Neural progenitor cell (in vitro differentiated cells): ENCODE measurements around the gene IFT172. TPM values are rescaled to one million over a fixed set of nuclear protein-coding genes. Genes with fewer than 3 reads are reported as not detected.

Source experiments
- DNase-seq: peaks from one replicate; pipeline ENCODE4 v3.0.0-alpha.2; 2016; ENCODE audit warnings: low spot score
- H2AFZ ChIP-seq: fragments of 200-600 bp; sonication (generic); replicated peaks from 2 replicates; pipeline ENCODE4 v1.6.1; 2016; ENCODE audit warnings: antibody characterized with exemption
- H3F3A ChIP-seq: fragments of 200-600 bp; sonication (generic); 2 replicates; pipeline ENCODE4 v1.6.1; 2016; ENCODE audit warnings: antibody characterized with exemption, low read depth
- H3K27ac ChIP-seq: fragments of 200-600 bp; sonication (generic); 2 replicates; pipeline ENCODE4 v1.5.1; 2016; ENCODE audit warnings: mild to moderate bottlenecking
- H3K27me3 ChIP-seq: fragments of 200-600 bp; sonication (generic); 2 replicates; pipeline ENCODE4 v1.6.1; 2016; ENCODE audit warnings: mild to moderate bottlenecking, moderate library complexity
- H3K36me3 ChIP-seq: fragments of 200-600 bp; sonication (generic); 2 replicates; pipeline ENCODE4 v1.5.1; 2016
- H3K4me1 ChIP-seq: fragments of 200-600 bp; sonication (generic); 2 replicates; pipeline ENCODE4 v1.6.1; 2016; ENCODE audit warnings: mixed run types
- H3K4me2 ChIP-seq: fragments of 200-600 bp; sonication (generic); 2 replicates; pipeline ENCODE4 v1.6.1; 2016
- H3K4me3 ChIP-seq: fragments of 200-600 bp; sonication (generic); 2 replicates; pipeline ENCODE4 v1.5.1; 2016
- H3K79me2 ChIP-seq: fragments of 200-600 bp; sonication (generic); 2 replicates; pipeline ENCODE4 v1.6.1; 2016; ENCODE audit warnings: low read depth
- H3K9ac ChIP-seq: fragments of 200-600 bp; sonication (generic); 2 replicates; pipeline ENCODE4 v1.6.1; 2016
- H3K9me3 ChIP-seq: fragments of 200-600 bp; sonication (generic); 2 replicates; pipeline ENCODE4 v1.5.1; 2016; ENCODE audit warnings: low read depth
- H4K20me1 ChIP-seq: fragments of 200-600 bp; sonication (generic); 2 replicates; pipeline ENCODE4 v1.6.1; 2016; ENCODE audit warnings: low read depth
- H3K27ac Mint-ChIP-seq: 3 replicates; pipeline ENCODE4 v1.8.0; 2021; ENCODE audit warnings: mixed read lengths
- H3K27me3 Mint-ChIP-seq: 2 replicates; pipeline ENCODE4 v1.8.0; 2022; ENCODE audit warnings: low read depth, mild to moderate bottlenecking, inconsistent platforms, moderate library complexity, mixed read lengths; ENCODE audit not compliant: insufficient read depth
- H3K36me3 Mint-ChIP-seq: 3 replicates; pipeline ENCODE4 v1.8.0; 2021; ENCODE audit warnings: mixed read lengths
- H3K4me1 Mint-ChIP-seq: 3 replicates; pipeline ENCODE4 v1.8.0; 2021; ENCODE audit warnings: mixed read lengths
- H3K4me3 Mint-ChIP-seq: 3 replicates; pipeline ENCODE4 v1.8.0; 2021; ENCODE audit warnings: mild to moderate bottlenecking, moderate library complexity, mixed read lengths
- H3K9me3 Mint-ChIP-seq: 3 replicates; pipeline ENCODE4 v1.8.0; 2020; ENCODE audit warnings: mixed read lengths
- CTCF ChIP-seq: fragments of 200-600 bp; sonication (generic); IDR thresholded peaks from 2 replicates; pipeline ENCODE4 v1.5.1; 2017; ENCODE audit warnings: antibody characterized with exemption, mild to moderate bottlenecking
- EZH2 ChIP-seq: fragments of 200-600 bp; sonication (generic); IDR thresholded peaks from 2 replicates; pipeline ENCODE4 v1.6.1; 2017; ENCODE audit warnings: antibody characterized with exemption, mild to moderate bottlenecking, moderate library complexity
- EZH2phosphoT487 ChIP-seq: fragments of 200-600 bp; sonication (generic); IDR thresholded peaks from 2 replicates; pipeline ENCODE4 v1.6.1; 2017; ENCODE audit warnings: antibody characterized with exemption
- total RNA-seq: library from RNA; depleted of rRNA; stranded (reverse); fragments of >200 nt; gene quantifications from 2 replicates; pipeline ENCODE4 v1.2.3, GENCODE V29; 2015; ENCODE audit warnings: low replicate concordance

The IFT172 gene
- total RNA-seq, 1 donor from 2014 or later: 20.3 TPM

- H3K27me3 Mint-ChIP-seq: peaks cover 2% of the 10 kb centered on the region
- no peak overlapping the region for H3K27ac Mint-ChIP-seq
Observed at GRCh38 chr2:27507293-27507692, 17.8 kb upstream of the IFT172 start.

GRCh38 chr2:27506587-27506986, 17.0 kb upstream of the IFT172 start:
- Histone ChIP-seq H3K27me3 (no peaks in the 10 kb centered on the region), H3K36me3 (no peaks in the 10 kb centered on the region), H3K9ac (no peak overlapping the region), H3K4me1 (no peaks in the 10 kb centered on the region), H3F3A (no peaks in the 10 kb centered on the region), H3K4me2 (no peak overlapping the region), H3K79me2 (no peaks in the 10 kb centered on the region), H2AFZ (no peak overlapping the region), H3K27ac (no peak overlapping the region), H3K9me3 (no peaks in the 10 kb centered on the region), H4K20me1 (no peaks in the 10 kb centered on the region), H3K4me3 (no peak overlapping the region)
- H3K36me3 Mint-ChIP-seq: no peaks in the 10 kb centered on the region
- H3K4me1 Mint-ChIP-seq: peaks cover 4% of the 10 kb centered on the region
- peaks cover 2% of the 10 kb centered on the region for H3K27me3 Mint-ChIP-seq
- no peak overlapping the region for H3K27ac Mint-ChIP-seq
- no peak for DNase-seq
- H3K9me3 Mint-ChIP-seq: no peaks in the 10 kb centered on the region
- TF ChIP-seq EZH2 (no peak), EZH2phosphoT487 (no peak), CTCF (no peak)
- no peak overlapping the region for H3K4me3 Mint-ChIP-seq

More at GRCh38 chr2:27507293-27507692, 17.8 kb upstream of the IFT172 start:
- Histone ChIP-seq H3K9ac (no peak overlapping the region), H2AFZ (no peak overlapping the region), H3K27ac (no peak overlapping the region), H3K4me2 (no peak overlapping the region), H3K4me1 (no peaks in the 10 kb centered on the region), H3K79me2 (no peaks in the 10 kb centered on the region), H3K4me3 (no peak overlapping the region), H3K36me3 (no peaks in the 10 kb centered on the region), H3K27me3 (no peaks in the 10 kb centered on the region), H3F3A (no peaks in the 10 kb centered on the region), H4K20me1 (no peaks in the 10 kb centered on the region), H3K9me3 (no peaks in the 10 kb centered on the region)
- Mint-ChIP-seq H3K9me3 (no peaks in the 10 kb centered on the region), H3K4me1 (peaks cover 4% of the 10 kb centered on the region), H3K4me3 (no peak overlapping the region), H3K36me3 (no peaks in the 10 kb centered on the region)
- TF ChIP-seq EZH2: no peak
- no peak for TF ChIP-seq EZH2phosphoT487
- no peak for TF ChIP-seq CTCF
- no peak for DNase-seq

- DNase-seq: no peak
- Histone ChIP-seq H4K20me1 (no peaks in the 10 kb centered on the region), H3K4me1 (no peaks in the 10 kb centered on the region), H3K9me3 (no peaks in the 10 kb centered on the region), H3K4me2 (no peak overlapping the region), H3F3A (no peaks in the 10 kb centered on the region), H3K79me2 (no peaks in the 10 kb centered on the region), H3K4me3 (no peak overlapping the region), H3K36me3 (no peaks in the 10 kb centered on the region), H3K9ac (no peak overlapping the region), H3K27me3 (peaks cover 19% of the 10 kb centered on the region), H3K27ac (no peak overlapping the region), H2AFZ (no peak overlapping the region)
- TF ChIP-seq EZH2phosphoT487: no peak
- TF ChIP-seq CTCF: no peak
- no peak for TF ChIP-seq EZH2
- Mint-ChIP-seq H3K27ac (no peak overlapping the region), H3K9me3 (no peaks in the 10 kb centered on the region), H3K27me3 (peaks cover 14% of the 10 kb centered on the region), H3K4me3 (no peak overlapping the region), H3K4me1 (peaks cover 4% of the 10 kb centered on the region), H3K36me3 (no peaks in the 10 kb centered on the region)
Observed at GRCh38 chr2:27502142-27502541, 12.6 kb upstream of the IFT172 start.
